CD14-positive monocyte (primary cell): ENCODE data around the gene TESPA1. TPM values are rescaled to one million over a fixed set of nuclear protein-coding genes. Genes with fewer than 3 reads are reported as not detected.
A peak's percentile ranks its signal among the peaks of the same experiment; 100 is the strongest.

Experiments
- DNase-seq, 3 donors: peaks; one replicate each; pipeline ENCODE4 v3.0.0-alpha.2; 2011 to 2022
- H2AFZ ChIP-seq: 2 replicates; pipeline ENCODE4 v1.6.0; 2012; ENCODE audit warnings: mild to moderate bottlenecking, low read depth, low read length, inconsistent platforms; ENCODE audit not compliant: insufficient read depth, poor library complexity, severe bottlenecking
- H3K27ac ChIP-seq, 2 donors: 1 replicate in 1 of 2; 2 replicates in 1 of 2; pipeline ENCODE4 v1.5.1; 2012 to 2013; ENCODE audit warnings: low read length in 2 of 2, control low read depth in 1 of 2, inconsistent platforms in 1 of 2, low read depth in 1 of 2, mild to moderate bottlenecking in 1 of 2
- H3K27me3 ChIP-seq, 2 donors: one replicate each; pipeline versions ENCODE4 v1.6.0 to v1.6.1; 2011 to 2013; ENCODE audit warnings: low read length in 2 of 2; ENCODE audit not compliant: control insufficient read depth in 2 of 2, insufficient read depth in 2 of 2
- H3K36me3 ChIP-seq, 2 donors: replicated peaks in 1 of 2; 1 replicate in 1 of 2; 2 replicates in 1 of 2; pipeline versions ENCODE4 v1.5.1 to v1.6.1; 2012 to 2013; ENCODE audit warnings: low read length in 2 of 2, control low read depth in 1 of 2, inconsistent platforms in 1 of 2, mild to moderate bottlenecking in 1 of 2; ENCODE audit not compliant: insufficient read depth in 2 of 2, control insufficient read depth in 1 of 2
- H3K4me1 ChIP-seq, 2 donors: 1 replicate in 1 of 2; 2 replicates in 1 of 2; pipeline versions ENCODE4 v1.5.1 to v1.6.1; 2012 to 2013; ENCODE audit warnings: low read length in 2 of 2, control low read depth in 1 of 2, inconsistent platforms in 1 of 2, mild to moderate bottlenecking in 1 of 2, moderate library complexity in 1 of 2; ENCODE audit not compliant: insufficient read depth in 2 of 2, control insufficient read depth in 1 of 2
- H3K4me2 ChIP-seq: replicated peaks from 2 replicates; pipeline ENCODE3; 2012; ENCODE audit warnings: low read length, moderate library complexity, mild to moderate bottlenecking; ENCODE audit not compliant: poor library complexity, severe bottlenecking; ENCODE audit errors: extremely low read depth
- H3K4me3 ChIP-seq, 3 experiments: fragments of 200-600 bp in 1 of 3; sonication (generic) in 1 of 3; replicated peaks in 1 of 3; 1 replicate in 2 of 3; 2 replicates in 1 of 3; pipeline ENCODE4 v1.5.1; 2011 to 2013; ENCODE audit warnings: low read length in 3 of 3, mild to moderate bottlenecking in 3 of 3, control low read depth in 2 of 3, low read depth in 2 of 3, inconsistent platforms in 1 of 3, moderate library complexity in 1 of 3
- H3K79me2 ChIP-seq: 2 replicates; pipeline ENCODE4 v1.6.0; 2012; ENCODE audit warnings: mild to moderate bottlenecking, control low read depth, inconsistent platforms, low read length, moderate library complexity; ENCODE audit not compliant: insufficient read depth
- H3K9ac ChIP-seq: 2 replicates; pipeline ENCODE4 v1.6.0; 2017; ENCODE audit warnings: low read length, mild to moderate bottlenecking; ENCODE audit not compliant: insufficient read depth, poor library complexity, severe bottlenecking
- H3K9me3 ChIP-seq, 2 donors: replicated peaks in 1 of 2; 1 replicate in 1 of 2; 2 replicates in 1 of 2; pipeline versions ENCODE4 v1.5.1 to v1.6.1; 2012 to 2013; ENCODE audit warnings: low read length in 2 of 2, control low read depth in 1 of 2; ENCODE audit not compliant: control insufficient read depth in 1 of 2, insufficient read depth in 1 of 2
- H4K20me1 ChIP-seq: 2 replicates; pipeline ENCODE4 v1.6.0; 2012; ENCODE audit warnings: mild to moderate bottlenecking, low read length, control low read depth, moderate library complexity; ENCODE audit not compliant: insufficient read depth
- H3K27ac Mint-ChIP-seq, 7 donors: one replicate each; pipeline ENCODE4 v1.8.0; 2020; ENCODE audit warnings: mild to moderate bottlenecking in 7 of 7, mixed read lengths in 7 of 7, moderate library complexity in 6 of 7, inconsistent platforms in 2 of 7
- H3K27me3 Mint-ChIP-seq, 3 donors: one replicate each; pipeline ENCODE4 v1.8.0; 2021 to 2022; ENCODE audit warnings: low read depth in 3 of 3, mild to moderate bottlenecking in 3 of 3, mixed read lengths in 3 of 3, moderate library complexity in 3 of 3, inconsistent platforms in 1 of 3
- H3K36me3 Mint-ChIP-seq, 2 donors: one replicate each; pipeline ENCODE4 v1.8.0; 2020; ENCODE audit warnings: mixed read lengths in 2 of 2, inconsistent platforms in 1 of 2, mild to moderate bottlenecking in 1 of 2
- H3K4me1 Mint-ChIP-seq: one replicate; pipeline ENCODE4 v1.8.0; 2020; ENCODE audit warnings: mild to moderate bottlenecking, mixed read lengths
- H3K4me3 Mint-ChIP-seq, 2 donors: one replicate each; pipeline ENCODE4 v1.8.0; 2020; ENCODE audit warnings: mild to moderate bottlenecking in 2 of 2, mixed read lengths in 2 of 2, moderate library complexity in 1 of 2
- H3K9me3 Mint-ChIP-seq, 7 donors: one replicate each; pipeline ENCODE4 v1.8.0; 2020 to 2022; ENCODE audit warnings: mixed read lengths in 7 of 7, mild to moderate bottlenecking in 6 of 7, moderate library complexity in 6 of 7, inconsistent platforms in 2 of 7
- WGBS: methylation state at CpG from one replicate; pipeline ENCODE4 v1.1.5; 2013; ENCODE audit warnings: missing lambda C conversion rate; ENCODE audit not compliant: insufficient coverage; 5-methylcytosine and 5-hydroxymethylcytosine counted together
- intact Hi-C, 2 donors: fragments of 100-400 bp; cut with micrococcal nuclease; formaldehyde crosslinking; loops; one replicate each; pipeline versions ENCODE4 v1.15.0 to v1.15.1; 2023
- polyA plus RNA-seq, 3 donors: library from polyadenylated mRNA; depleted of rRNA in 1 of 3; unstranded in 2 of 3; stranded (reverse) in 1 of 3; fragments of 300-500 nt in 2 of 3; fragments of >200 nt in 1 of 3; fragmentation: Illumina TruSeq in 2 of 3; gene quantifications; 1 replicate in 2 of 3; 2 replicates in 1 of 3; pipeline ENCODE4 v1.2.3, GENCODE V29; 2012 to 2021
- TF ChIP-seq, protein P1 (sequence below): fragments of 200-600 bp; IDR thresholded peaks from one replicate; pipeline ENCODE4 v1.8.0; 2022; ENCODE audit warnings: antibody characterized with exemption, mild to moderate bottlenecking

TESPA1 gene
- polyA plus RNA-seq, 3 donors, result 0.23 to 0.61 (median 0.37) TPM

DNA sequence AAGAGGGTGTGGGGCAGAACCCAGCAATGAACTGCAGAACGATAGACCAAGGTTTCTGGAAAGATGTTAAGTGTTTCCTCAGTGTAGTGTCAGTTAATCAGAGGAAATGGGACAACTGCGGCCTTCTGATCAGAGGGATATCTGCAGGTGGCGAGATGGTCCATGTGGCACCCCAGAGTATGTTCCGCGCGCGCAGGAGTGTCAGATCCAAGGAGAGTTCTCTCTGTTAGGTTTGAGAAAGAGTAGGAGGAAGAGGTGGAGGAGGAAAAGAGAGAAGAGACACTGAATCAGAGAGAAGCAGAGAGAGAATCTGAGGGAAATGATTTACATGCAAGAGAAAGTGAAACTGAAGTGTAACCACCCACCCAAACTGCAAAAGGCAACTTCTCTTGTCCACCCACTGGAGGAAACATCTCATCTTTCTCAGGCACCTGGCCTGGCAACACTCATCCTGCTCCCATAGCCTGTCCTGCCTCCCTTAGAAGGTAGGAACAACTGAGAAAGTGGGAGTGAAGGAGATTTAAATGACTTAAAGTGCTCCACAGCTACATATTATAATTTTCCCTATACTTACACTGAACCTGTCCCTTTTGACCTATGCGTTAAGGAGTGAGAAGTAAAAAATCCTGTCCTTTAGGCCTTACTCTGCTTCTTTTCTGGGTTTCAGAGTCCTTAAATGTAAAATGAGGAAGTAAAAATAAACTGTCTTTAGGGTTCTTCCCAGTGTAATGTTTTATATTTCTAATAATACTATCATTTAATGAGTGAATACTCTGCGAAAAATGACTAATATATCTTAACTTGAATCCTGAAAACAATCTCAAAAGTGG, 6.8 kb upstream of the TESPA1 start:
- peak; percentile 3 to 12 (median 7) for DNase-seq
- no peaks in the 10 kb centered on the region for H3K36me3 Mint-ChIP-seq
- H3K4me1 Mint-ChIP-seq, result peaks cover 18% of the 10 kb centered on the region
- Histone ChIP-seq H3K9ac (no peak overlapping the region), H3K79me2 (no peaks in the 10 kb centered on the region), H2AFZ (peak overlapping the region; percentile 68), H3K4me1 (peaks cover 14 to 17% of the 10 kb centered on the region in 2 donors), H3K36me3 (no peaks in the 10 kb centered on the region), H3K9me3 (no peaks in the 10 kb centered on the region), H3K4me2 (peak overlapping the region; percentile 28), H3K4me3 (peak overlapping the region in 1 of 3 experiments; percentile 25), H3K27me3 (no peaks in the 10 kb centered on the region), H4K20me1 (no peaks in the 10 kb centered on the region), H3K27ac (peak overlapping the region; percentile 26 to 58)
- peak overlapping the region; percentile 61 to 92 (median 85) for H3K27ac Mint-ChIP-seq
- H3K27me3 Mint-ChIP-seq, result peaks cover 3 to 4% (median 3%) of the 10 kb centered on the region in 3 donors
- peaks cover 0 to 2% (median 0%) of the 10 kb centered on the region in 7 donors for H3K9me3 Mint-ChIP-seq
- peak overlapping the region; percentile 32 to 71 for H3K4me3 Mint-ChIP-seq
- TF ChIP-seq, protein P1, sequence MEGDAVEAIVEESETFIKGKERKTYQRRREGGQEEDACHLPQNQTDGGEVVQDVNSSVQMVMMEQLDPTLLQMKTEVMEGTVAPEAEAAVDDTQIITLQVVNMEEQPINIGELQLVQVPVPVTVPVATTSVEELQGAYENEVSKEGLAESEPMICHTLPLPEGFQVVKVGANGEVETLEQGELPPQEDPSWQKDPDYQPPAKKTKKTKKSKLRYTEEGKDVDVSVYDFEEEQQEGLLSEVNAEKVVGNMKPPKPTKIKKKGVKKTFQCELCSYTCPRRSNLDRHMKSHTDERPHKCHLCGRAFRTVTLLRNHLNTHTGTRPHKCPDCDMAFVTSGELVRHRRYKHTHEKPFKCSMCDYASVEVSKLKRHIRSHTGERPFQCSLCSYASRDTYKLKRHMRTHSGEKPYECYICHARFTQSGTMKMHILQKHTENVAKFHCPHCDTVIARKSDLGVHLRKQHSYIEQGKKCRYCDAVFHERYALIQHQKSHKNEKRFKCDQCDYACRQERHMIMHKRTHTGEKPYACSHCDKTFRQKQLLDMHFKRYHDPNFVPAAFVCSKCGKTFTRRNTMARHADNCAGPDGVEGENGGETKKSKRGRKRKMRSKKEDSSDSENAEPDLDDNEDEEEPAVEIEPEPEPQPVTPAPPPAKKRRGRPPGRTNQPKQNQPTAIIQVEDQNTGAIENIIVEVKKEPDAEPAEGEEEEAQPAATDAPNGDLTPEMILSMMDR, result no peak
- intact Hi-C loops, result no loop called here
- 78% methylated on average over 7 of the region's 9 CpGs for WGBS

DNA sequence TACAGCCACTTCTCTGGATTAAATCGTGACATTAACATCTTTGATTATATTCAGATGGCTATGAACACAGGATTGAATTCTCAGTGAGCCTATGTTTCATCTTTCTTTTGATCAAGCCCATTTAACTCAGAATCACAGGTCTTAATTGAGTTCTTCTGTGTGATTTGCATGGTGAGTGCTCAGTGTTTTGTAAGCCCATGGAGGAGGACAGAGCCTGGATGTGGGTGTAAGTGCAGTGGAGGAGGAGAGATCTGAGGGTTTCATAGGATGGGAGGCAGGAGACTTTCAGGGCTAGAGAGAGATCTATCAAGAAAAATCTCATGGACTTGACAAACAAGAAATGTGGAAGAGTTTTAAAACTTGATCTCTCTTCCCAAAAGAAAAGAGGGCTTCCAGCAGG, 5.3 kb upstream of the TESPA1 start:
- no peak overlapping the region for H3K9ac ChIP-seq
- no peak overlapping the region for H3K27ac ChIP-seq
- H3K9me3 ChIP-seq, result no peaks in the 10 kb centered on the region
- H3K79me2 ChIP-seq, result no peaks in the 10 kb centered on the region
- H3K36me3 Mint-ChIP-seq, result no peaks in the 10 kb centered on the region
- no peak overlapping the region for H3K4me3 Mint-ChIP-seq
- no peaks in the 10 kb centered on the region for H3K27me3 ChIP-seq
- intact Hi-C loops, result no loop called here
- no peak overlapping the region for H2AFZ ChIP-seq
- H3K27ac Mint-ChIP-seq, result peak overlapping the region in 1 of 7 donors; percentile 17
- no CpG with 5 or more reads among the region's 1 CpG for WGBS
- H3K27me3 Mint-ChIP-seq, result peaks cover 0 to 3% (median 2%) of the 10 kb centered on the region in 3 donors
- no peak overlapping the region for H3K4me2 ChIP-seq
- peaks cover 16 to 21% of the 10 kb centered on the region in 2 donors for H3K4me1 ChIP-seq
- H3K4me3 ChIP-seq, result no peak overlapping the region
- DNase-seq, result no peak
- H3K9me3 Mint-ChIP-seq, result peaks cover 0 to 2% (median 0%) of the 10 kb centered on the region in 7 donors
- no peaks in the 10 kb centered on the region for H3K36me3 ChIP-seq
- TF ChIP-seq, protein P1, result no peak
- peaks cover 25% of the 10 kb centered on the region for H3K4me1 Mint-ChIP-seq
- H4K20me1 ChIP-seq, result no peaks in the 10 kb centered on the region
